ENCODE measurements around the gene PTGER3.
"Not testable (repeated sequence)": the region's sequence is repeated elsewhere in the genome, so short reads cannot be mapped to it uniquely, and the experiment has no call there.

Gene PTGER3

GRCh38 chr1:70947835-70948234, 99.8 kb downstream of the PTGER3 start:
- DNase-seq (ENCODE audit: low read depth in 2 of 2) = no peak

DNA sequence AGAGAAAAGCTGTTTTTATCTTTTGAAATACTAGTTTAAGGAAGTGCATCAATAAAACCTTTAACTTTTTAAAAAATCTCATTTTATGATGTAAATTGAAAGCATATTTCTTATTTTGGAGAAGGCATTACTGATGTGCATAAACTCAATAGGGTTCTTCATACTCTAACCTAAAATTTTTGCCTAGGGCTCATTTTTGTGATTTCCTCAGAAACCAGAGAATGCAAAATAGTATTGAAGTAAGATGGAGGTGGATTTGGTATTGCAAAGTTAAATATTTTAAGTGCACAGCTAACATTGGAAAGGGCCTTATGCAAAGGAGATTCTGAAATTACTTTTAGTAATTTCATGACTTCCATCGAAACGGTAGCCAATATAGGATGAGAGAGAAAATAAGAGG, 101.9 kb downstream of the PTGER3 start:
- DNase-seq (ENCODE audit: low read depth in 2 of 2) = no peak

DNA sequence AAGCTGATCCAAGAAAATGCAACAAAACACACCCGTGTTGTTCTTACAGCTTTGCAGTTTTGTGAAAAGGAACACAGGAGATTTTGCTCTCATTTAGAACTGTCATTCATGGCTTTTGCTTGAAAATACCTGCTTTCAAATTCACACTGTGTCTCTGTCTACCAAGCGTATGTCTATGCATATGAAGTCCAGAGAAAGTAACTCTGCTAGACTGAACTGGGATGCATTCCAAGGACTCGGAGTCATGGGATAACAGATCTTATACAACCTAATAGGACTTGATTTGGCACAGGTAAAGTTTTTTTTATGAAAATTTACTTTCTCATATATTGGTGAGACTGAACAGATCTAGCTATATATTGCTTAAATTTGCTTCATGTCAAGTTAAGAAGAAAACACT, 102.4 kb downstream of the PTGER3 start:
- no peak for DNase-seq (ENCODE audit: low read depth in 2 of 2)

DNA sequence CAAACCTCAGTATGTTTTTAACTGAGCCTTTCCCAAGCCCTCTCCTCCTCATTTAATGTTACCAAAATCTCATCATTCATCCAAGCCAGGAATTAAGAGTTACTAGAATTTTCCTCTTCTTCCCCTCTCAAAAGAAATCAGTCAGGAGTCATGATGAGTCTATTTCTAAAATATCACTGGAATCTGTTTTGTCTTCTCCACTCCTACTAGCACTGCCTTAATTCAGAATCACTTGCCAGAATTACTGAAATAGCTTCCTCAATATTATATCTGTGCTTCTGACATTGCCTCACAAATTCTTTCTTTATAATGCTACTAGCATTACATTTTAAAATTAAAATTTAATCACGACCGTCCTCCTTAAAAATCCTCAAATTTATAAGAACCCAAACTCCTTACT, 106.1 kb downstream of the PTGER3 start:
- no peak for DNase-seq (ENCODE audit: low read depth in 2 of 2)

DNA sequence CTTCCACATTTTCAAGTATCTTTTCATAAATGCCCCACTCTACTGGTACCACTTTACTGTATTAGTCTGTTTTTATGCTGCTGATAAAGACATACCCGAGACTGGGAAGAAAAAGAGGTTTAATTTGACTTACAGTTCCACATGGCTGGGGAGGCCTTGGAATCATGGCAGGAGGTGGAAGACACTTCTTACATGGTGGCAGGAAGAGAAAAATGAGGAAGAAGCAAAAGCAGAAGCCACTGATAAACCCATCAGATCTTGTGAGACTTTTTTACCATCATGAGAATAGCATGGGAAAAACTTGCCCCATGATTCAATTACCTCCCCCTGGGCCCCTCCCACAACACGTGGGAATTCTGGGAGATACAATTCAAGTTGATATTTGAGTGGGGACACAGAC, 107.2 kb downstream of the PTGER3 start:
- DNase-seq (ENCODE audit: low read depth in 2 of 2) = not testable (repeated sequence)

DNA sequence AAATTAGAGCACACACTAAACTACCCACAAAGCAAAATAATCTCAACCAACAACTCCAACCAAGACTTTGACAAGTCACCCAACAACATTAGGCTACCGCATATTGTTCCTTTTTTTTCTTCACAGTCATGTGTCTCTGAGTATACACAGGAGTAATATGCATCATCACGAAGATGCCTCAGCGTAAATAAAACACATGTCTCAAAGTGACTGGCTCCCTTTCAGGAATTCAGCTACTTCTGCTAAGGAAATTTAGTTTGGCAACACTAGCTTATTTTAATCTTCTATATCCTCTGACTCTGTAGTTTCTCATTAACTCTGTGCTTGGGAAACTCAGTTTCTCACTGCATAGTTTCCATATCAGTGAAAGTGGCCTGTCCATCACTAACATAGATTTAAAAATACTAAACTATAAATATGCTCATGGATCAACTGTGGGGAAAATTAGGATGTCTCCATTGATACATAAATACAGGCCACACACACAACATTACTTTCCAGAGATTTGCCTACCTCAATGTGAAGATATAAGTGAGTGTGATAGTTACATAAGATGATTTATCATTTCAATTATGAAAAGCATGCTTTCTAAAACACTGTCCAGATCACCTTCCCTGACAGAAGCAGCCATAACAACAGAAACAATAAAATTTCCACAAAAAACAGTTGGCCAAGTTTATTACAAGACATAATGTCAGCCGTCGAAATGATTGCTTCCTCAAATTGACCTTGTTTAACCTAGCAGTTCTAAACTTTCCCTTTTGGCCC, 113.2 kb downstream of the PTGER3 start:
- DNase-seq (ENCODE audit: low read depth in 2 of 2) = no peak

DNA sequence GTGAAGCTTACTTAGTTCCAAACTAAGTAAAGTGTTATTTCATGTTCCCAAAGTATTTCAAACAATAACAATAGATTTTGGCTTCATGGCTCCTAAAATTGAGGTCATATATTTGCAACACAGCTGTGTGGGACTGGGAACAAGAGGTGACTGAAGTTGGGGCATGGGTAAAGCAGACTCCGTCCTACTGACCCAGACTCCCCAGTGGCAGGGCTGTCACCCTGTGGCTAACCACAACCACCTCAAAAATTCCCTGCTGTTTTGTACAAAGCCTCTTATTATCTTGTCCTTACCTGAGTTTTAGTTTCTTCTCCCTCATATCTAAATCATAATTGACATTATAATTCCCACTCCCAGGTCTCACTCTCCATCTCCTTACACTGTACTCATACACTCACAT, 117.6 kb downstream of the PTGER3 start:
- no peak for DNase-seq (ENCODE audit: low read depth in 2 of 2)

DNA sequence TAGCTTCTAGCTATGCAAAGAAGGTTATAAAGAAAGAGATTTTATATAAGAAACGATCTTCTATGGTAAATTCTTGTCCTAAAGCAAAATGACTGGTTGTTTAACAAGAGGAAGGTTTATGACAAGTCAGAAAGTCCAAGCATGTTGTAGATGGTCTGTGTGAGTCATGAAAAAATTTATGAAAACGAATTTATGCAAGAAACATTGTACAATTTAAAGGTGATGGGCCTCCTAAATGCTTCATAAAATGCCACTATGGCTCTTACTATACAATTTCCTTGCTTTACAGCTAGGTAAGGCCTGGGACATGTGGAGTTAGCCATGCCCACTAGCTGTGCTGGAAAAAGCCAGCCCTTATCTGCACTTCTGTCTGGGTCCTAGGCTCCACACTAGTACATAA, 125.4 kb downstream of the PTGER3 start:
- no peak for DNase-seq (ENCODE audit: low read depth in 2 of 2)

All from stimulated activated CD4-positive, alpha-beta T cell treated with anti-CD3 and anti-CD28 coated beads, Interleukin-15, amount 100 ng/mL, for 48 hours (primary cell).